Activated naive CD8-positive, alpha-beta T cell treated with anti-CD3 and anti-CD28 coated beads, Interleukin-2, amount 50 U/mL, for 24 hours (primary cell): ENCODE measurements around the gene ALX1.

ENCODE experiments used
- ATAC-seq: fragments of 150-1000 bp; cut with Tn5 transposase; one replicate; pipeline ENCODE4 v1.10.0; 2021
- DNase-seq: peaks from one replicate; pipeline ENCODE4 v3.0.0; 2021
- H3K27ac Mint-ChIP-seq: one replicate; pipeline ENCODE4 v1.8.0; 2021; ENCODE audit warnings: mild to moderate bottlenecking, mixed read lengths
- H3K27me3 Mint-ChIP-seq: one replicate; pipeline ENCODE4 v1.8.0; 2021; ENCODE audit warnings: mixed read lengths
- H3K36me3 Mint-ChIP-seq: one replicate; pipeline ENCODE4 v1.8.0; 2021; ENCODE audit warnings: low read depth, mixed read lengths
- H3K4me1 Mint-ChIP-seq: one replicate; pipeline ENCODE4 v1.8.0; 2021; ENCODE audit warnings: mixed read lengths
- H3K4me3 Mint-ChIP-seq: one replicate; pipeline ENCODE4 v1.8.0; 2021; ENCODE audit warnings: mild to moderate bottlenecking, moderate library complexity, mixed read lengths
- H3K9me3 Mint-ChIP-seq: one replicate; pipeline ENCODE4 v1.8.0; 2021; ENCODE audit warnings: mixed read lengths

The ALX1 gene

DNA sequence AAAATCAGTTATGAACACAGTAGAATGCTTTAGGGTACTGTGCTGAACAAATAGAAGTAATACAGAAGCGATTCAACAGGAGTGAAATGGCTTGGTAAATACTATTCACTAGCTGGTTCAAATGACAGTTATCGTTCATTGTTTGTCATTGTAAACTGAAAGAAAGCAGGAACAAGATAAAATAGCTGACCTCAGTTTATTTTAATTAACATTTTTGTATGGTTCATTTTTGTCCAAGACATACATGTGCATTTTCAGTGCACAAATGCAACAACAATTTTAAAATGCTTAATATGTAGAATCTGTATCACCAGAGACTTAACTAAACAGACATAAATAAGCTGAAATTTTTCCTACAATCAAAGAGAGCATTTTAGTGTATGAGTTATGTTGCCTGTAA, 49.9 kb downstream of the ALX1 start:
- Mint-ChIP-seq H3K27ac (no peak overlapping the region), H3K27me3 (no peaks in the 10 kb centered on the region), H3K9me3 (peaks cover 12% of the 10 kb centered on the region), H3K4me1 (no peaks in the 10 kb centered on the region), H3K4me3 (no peak overlapping the region), H3K36me3 (no peaks in the 10 kb centered on the region)
- DNase-seq (no peak), ATAC-seq (no peak)

DNA sequence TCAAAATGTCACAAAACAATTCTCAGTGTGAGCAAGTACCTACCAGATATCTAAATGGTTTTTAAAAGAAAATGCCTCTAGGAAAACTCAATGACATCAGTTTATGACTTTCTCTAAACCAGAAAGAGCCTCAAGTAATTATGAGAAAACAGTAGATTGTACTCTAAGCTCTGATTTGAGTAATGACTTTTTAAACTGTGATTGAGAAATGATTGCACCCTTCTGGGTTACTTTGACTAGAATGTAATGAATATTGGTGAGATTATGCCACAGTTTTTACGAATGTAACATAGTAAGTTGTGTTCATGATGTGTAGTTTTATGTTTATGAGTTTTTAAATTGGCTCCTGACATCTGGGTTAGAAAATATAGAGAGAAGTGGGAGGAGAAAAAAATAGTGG, 68.8 kb downstream of the ALX1 start:
- no peak overlapping the region for H3K4me3 Mint-ChIP-seq
- no peak for ATAC-seq
- H3K27me3 Mint-ChIP-seq: no peaks in the 10 kb centered on the region
- peaks cover 7% of the 10 kb centered on the region for H3K9me3 Mint-ChIP-seq
- no peaks in the 10 kb centered on the region for H3K4me1 Mint-ChIP-seq
- H3K27ac Mint-ChIP-seq: no peak overlapping the region
- no peak for DNase-seq
- H3K36me3 Mint-ChIP-seq: no peaks in the 10 kb centered on the region

DNA sequence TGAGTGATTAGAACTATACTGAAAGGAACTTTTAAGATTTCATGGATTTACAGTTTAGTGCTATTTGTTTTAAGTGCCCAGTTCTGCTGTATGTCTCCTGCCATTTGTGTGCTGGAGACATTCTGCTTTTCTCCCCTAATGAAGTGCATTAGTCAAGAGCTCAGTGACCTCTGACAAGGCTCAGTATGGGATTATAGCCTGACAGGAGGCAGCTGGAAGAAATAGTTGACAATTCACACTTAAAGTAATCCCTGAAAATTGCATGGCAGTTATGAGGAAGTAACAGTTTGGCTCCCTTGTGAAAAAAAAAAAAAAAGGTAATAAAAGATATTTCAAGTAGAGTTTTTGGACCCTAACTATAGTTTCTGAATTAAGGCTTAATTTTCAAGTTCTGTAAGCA, 70.3 kb downstream of the ALX1 start:
- ATAC-seq: no peak
- Mint-ChIP-seq H3K27me3 (no peaks in the 10 kb centered on the region), H3K4me1 (no peaks in the 10 kb centered on the region), H3K4me3 (no peak overlapping the region), H3K36me3 (no peaks in the 10 kb centered on the region), H3K9me3 (no peaks in the 10 kb centered on the region), H3K27ac (no peak overlapping the region)
- no peak for DNase-seq
